ENCODE data around the gene USP34. TPM values are rescaled to one million over a fixed set of nuclear protein-coding genes. Genes with fewer than 3 reads are reported as not detected.

USP34 gene
- total and polyA plus RNA-seq, 2 experiments from 2014 or later, result 81.8 to 157 TPM

GRCh38 chr2:61221819-61222218, 249.1 kb downstream of the USP34 start (continued):
- TF ChIP-seq CTCF (conservative IDR thresholded peaks at IDR 0.05; ENCODE audit: low read depth in 2 of 2), result no peak

GRCh38 chr2:61220768-61221167, 250.1 kb downstream of the USP34 start:
- H2AFZ ChIP-seq, result no peak overlapping the region
- H3K27me3 Mint-ChIP-seq (ENCODE audit: insufficient read depth, low read depth, poor library complexity), result no peaks in the 10 kb centered on the region
- no peak overlapping the region for H3K4me3 ChIP-seq
- no peaks in the 10 kb centered on the region for H3K79me2 ChIP-seq (replicated peaks; ENCODE audit: insufficient read depth)
- no peaks in the 10 kb centered on the region; the same call in 1 of the 2 replicates for H4K20me1 ChIP-seq (replicated peaks; ENCODE audit: insufficient read depth)
- no peaks in the 10 kb centered on the region for H3K9me3 Mint-ChIP-seq
- H3K9me2 ChIP-seq (ENCODE audit: insufficient read depth), result no peaks in the 10 kb centered on the region
- H3K27ac Mint-ChIP-seq, result 0 out of 2 replicates have a peak overlapping the region, but pooled peaks have one; percentile 2
- no peak overlapping the region for H3K4me3 Mint-ChIP-seq
- no peaks in the 10 kb centered on the region for H3F3A ChIP-seq (replicated peaks; ENCODE audit: low read depth)
- 0 out of 2 replicates have a peak overlapping the region, but pooled peaks have one; percentile 29 for H3K27ac ChIP-seq (ENCODE audit: low read depth)
- no peaks in the 10 kb centered on the region for H3K4me1 ChIP-seq (ENCODE audit: insufficient read depth)
- TF ChIP-seq ZNF462 (CRISPR knock-in tag; IDR thresholded peaks at IDR 0.05) (no peak), EZH2phosphoT487 (IDR thresholded peaks at IDR 0.05; ENCODE audit: unreplicated experiment) (no peak), EZH2 (IDR thresholded peaks at IDR 0.05; ENCODE audit: low read depth, unreplicated experiment) (no peak), POLR2AphosphoS5 (IDR thresholded peaks at IDR 0.05; ENCODE audit: low read depth) (no peak), NANOG (IDR thresholded peaks at IDR 0.05; ENCODE audit: borderline replicate concordance) (no peak), CTCF (conservative IDR thresholded peaks at IDR 0.05; ENCODE audit: low read depth in 2 of 2) (no peak), CREB1 (CRISPR knock-in tag; IDR thresholded peaks at IDR 0.05; ENCODE audit: low read depth) (no peak), STAT1 (IDR thresholded peaks at IDR 0.05; ENCODE audit: unreplicated experiment) (no peak), JUNB (IDR thresholded peaks at IDR 0.05; ENCODE audit: unreplicated experiment) (no peak)
- ATAC-seq (no peak), DNase-seq (ENCODE audit: low spot score) (peak; percentile 7)
- peaks cover 42% of the 10 kb centered on the region for H3K36me3 Mint-ChIP-seq (ENCODE audit: low read depth)
- H3K36me3 ChIP-seq (ENCODE audit: insufficient read depth), result peaks cover 11% of the 10 kb centered on the region; the same call in 1 of the 2 replicates
- H3K27me3 ChIP-seq (ENCODE audit: insufficient read depth), result no peaks in the 10 kb centered on the region
- peaks cover 3% of the 10 kb centered on the region; the same call in 2 of the 3 replicates for H3K4me1 Mint-ChIP-seq
- no peak overlapping the region for H3K4me2 ChIP-seq
